GM19438 (cell line): ENCODE results near the gene ZNF157.

Experiments used
- ATAC-seq: cut with Tn5 transposase; IDR thresholded peaks from one replicate; pipeline ENCODE4 v1.9.1; 2021; ENCODE audit warnings: low read depth; ENCODE audit not compliant: unreplicated experiment

ZNF157 gene

DNA sequence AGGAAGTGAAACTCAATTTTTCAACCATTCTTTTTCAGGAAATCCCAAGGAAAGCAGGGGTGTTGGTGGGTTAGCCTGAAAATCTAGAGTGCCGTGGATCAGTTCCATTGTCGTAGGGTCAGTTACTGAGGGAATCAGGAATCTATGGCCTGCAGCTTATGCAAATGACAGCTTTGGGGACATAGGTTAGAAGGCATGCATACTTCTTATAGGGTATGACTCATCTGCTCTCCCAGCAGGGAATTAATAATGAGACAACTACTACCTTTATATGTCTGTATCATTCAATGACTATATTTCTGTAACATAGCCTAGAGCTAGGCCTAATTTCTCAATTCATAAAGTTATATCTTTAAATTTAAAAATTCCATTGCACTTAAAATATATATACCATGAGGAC lies 76.1 kb downstream of the ZNF157 start:
- no peak for ATAC-seq

DNA sequence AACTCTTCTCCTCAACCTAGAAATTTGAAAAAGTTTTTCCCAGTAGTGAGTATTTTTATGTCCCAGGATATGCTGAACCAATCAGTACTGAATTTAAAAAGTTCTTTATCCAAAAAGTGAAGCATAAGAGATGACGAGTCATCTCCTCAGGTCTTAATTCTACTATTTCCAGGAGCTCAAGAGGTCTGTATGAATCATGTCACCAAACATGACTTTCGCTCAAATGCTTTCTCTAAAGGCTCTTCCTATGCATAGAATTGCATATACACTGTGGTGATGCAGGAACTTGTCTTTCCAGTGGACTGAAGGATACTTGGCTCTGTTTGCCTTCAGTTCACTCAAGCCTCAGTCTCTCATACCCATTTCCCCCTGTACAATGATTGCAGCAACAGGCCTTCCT lies 76.6 kb downstream of the ZNF157 start:
- no peak for ATAC-seq

DNA sequence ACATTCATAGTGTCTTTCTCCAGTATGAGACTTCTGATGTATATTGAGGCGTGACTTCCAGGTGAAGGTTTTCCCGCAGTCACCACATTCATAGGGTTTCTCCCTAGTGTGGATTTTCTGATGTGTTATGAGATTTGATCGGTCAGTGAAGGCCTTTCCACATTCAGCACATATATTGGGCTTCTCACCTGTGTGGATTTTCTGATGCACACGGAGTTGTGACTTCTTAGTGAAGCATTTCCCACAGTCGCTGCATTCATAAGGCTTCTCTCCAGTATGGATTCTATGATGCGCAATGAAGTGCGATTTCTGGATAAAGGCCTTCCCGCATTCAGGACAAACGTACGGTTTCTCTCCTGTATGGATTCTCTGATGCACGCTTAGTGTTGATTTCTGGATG lies 77.2 kb downstream of the ZNF157 start:
- no peak for ATAC-seq

DNA sequence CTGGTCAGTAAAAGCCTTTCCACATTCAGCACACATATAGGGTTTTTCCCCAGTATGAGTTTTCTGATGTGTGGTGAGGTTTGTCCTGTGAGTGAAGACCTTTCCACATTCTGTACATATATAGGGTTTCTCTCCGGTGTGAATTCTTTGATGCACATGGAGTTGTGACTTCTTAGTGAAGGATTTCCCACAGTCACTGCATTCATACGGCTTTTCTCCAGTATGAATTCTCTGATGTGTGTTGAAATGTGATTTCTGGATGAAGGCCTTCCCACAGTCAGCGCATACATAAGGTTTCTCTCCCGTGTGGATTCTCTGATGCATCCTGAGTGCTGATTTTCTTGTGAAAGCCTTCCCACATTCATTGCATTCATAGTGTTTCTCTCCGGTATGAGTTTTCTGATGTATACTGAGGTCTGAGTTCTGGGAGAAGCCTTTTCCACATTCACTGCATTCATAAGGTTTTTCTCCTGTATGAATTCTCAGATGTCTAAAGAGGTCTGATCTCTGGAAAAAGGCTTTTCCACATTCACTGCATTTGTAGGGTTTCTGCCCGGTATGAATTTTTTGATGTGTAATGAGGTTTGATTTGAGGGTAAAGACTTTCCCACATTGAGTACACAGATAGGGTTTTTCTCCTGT lies 77.9 kb downstream of the ZNF157 start:
- ATAC-seq, result no peak

DNA sequence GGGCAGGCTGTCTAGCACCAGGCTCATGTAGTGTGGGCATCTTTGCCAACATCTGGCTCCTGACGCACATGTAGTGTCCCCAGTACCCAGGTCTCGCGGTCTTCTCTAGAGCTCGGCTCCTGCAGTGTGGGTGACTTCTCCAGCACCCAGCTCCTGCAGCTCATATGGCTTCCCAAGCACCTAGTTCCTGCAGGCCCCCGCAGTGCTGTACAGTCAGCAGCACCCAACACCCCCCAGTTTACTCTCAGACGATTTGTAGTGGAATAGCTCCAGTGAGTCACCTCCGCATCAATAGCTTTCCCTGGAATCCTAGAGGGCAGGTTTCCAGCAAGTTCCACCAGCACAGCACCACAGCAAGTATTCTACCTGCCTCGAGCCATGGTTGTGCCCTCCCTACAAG lies 81.7 kb downstream of the ZNF157 start:
- no peak for ATAC-seq

DNA sequence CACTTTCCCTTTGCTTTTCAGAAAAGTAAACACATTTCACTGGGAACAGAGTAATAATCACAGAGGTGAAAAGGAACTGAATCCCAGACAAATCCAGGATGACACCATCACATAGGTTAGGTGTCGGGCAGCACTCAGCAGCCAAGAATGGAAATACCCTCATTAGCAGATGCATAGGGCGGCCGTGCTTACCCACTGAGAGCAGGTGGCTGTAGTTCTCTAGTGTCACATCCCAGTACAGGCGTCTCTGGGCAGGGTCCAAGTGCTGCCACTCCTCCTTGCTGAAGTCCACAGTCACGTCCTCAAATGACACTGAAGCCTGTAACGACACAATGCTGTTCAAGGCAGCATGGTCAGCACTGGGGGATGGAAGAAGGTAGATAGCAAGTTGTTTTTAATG lies 85.7 kb downstream of the ZNF157 start:
- ATAC-seq, result no peak

DNA sequence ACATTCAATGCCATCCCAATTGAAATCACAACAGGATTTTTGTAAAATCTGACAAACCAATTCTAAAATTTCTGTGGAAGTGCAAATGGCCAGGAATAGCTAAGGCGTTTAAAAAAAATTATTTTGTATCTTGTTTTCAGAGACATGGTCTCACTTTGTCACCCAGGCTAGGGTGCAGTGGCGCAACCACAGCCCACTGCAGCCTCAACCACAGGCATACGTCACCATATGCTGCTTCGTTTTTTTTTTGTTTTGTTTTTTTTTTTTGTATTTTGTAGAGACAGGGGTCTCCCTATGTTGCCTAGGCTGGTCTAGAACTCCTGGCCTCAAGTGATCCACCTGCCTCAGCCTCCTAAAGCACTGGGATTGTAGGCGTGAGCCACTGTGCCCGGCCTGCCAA lies 88.2 kb downstream of the ZNF157 start:
- no peak for ATAC-seq

DNA sequence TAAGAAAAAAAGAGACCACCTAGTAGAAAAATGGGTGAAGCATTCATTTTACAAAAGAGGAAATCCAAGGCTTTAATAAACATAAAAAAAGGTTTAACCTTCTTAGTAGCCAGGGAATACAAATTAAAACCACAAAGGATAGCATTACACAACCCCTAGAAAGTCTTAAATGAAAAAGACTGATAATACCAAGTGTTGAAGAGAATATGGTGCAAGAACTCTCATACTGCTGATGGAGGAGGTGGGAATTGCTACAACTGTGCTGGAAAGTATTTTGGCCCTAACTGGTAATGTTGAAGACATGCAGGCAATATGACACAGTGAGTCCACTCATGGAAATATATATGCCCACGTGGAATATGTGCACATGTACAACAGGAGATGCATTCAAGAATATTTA lies 90.2 kb downstream of the ZNF157 start:
- ATAC-seq, result no peak
